ENCODE measurements around the gene PSMA5. TPM values are rescaled to one million over a fixed set of nuclear protein-coding genes. Genes with fewer than 3 reads are reported as not detected.
A peak's percentile ranks its signal among the peaks of the same experiment; 100 is the strongest.

The PSMA5 gene
- total and polyA plus RNA-seq, 2 of the 13 experiments (the other 11 are each of a cell fraction or from before 2014, with no cell fraction given): 140 to 169 TPM

DNA sequence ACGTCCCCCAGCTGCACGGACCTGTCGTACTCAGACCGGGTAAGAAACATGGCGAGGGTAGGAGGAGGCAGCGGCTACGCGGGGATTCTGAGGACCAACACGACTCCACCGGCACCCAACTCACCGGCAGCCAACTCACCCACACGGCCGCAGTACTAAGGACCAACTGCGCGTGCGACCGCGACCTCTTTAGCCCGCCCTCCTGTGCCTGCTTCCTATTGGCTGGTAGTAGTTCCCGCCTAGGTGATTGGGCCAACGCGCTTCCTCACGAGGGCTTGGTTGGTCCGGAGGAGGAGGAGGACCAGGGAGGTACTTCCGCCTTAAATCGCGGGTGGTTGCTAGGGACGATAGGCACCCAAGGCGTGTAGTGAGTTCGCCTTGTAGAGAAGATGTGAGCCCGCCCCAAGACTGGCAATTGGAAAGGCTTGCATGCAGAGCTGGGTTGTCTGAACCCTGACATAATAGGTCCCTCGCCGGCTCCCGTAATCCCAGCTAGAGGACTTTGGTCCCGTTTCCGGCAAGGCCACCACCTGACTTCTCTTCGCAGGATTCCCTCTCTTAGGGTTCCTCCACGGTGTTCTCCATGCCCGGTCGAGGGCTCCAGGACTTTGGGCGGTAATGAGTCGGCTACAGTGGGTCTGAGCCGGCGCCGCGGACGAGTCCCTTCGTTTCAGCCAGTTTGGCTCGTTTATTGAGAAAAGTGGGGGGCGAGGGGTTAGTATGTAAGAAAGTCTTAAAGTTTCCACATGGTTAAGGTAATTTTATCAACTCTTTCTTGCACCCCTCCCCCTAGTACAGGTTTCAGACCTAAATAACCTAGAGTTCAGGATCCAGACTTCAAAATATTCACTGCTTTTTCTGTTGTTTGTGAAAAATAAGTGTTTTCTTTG lies at the start of gene PSMA5 (continued):
- 0 out of 2 replicates have a peak, but pooled peaks have one; percentile 46 for TF ChIP-seq ZNF580 (CRISPR knock-in tag; IDR thresholded peaks at IDR 0.05; ENCODE audit: borderline replicate concordance, low read depth)
- TF ChIP-seq FOXA1 (IDR thresholded peaks at IDR 0.05): no peak
- no peak for TF ChIP-seq FOXA1 (CRISPR knock-in tag; IDR thresholded peaks at IDR 0.05)
- no peak for TF ChIP-seq CBX2 (IDR thresholded peaks at IDR 0.05; ENCODE audit: low read depth, low read length)
- TF ChIP-seq CBX2 (CRISPR knock-in tag; IDR thresholded peaks at IDR 0.05; ENCODE audit: low read depth): no peak
- no peak for TF ChIP-seq ZNF34 (CRISPR knock-in tag; IDR thresholded peaks at IDR 0.05; ENCODE audit: borderline replicate concordance)
- TF ChIP-seq KDM2A (CRISPR knock-in tag; IDR thresholded peaks at IDR 0.05; ENCODE audit: borderline replicate concordance, low read depth): peak; percentile 43; the same call in 1 of the 2 replicates
- no peak; the same call in none of the 2 replicates for TF ChIP-seq RXRA (CRISPR knock-in tag; IDR thresholded peaks at IDR 0.05)
- no peak for TF ChIP-seq ZNF234 (CRISPR knock-in tag; conservative IDR thresholded peaks at IDR 0.05)
- TF ChIP-seq DMTF1 (CRISPR knock-in tag; IDR thresholded peaks at IDR 0.05): no peak
- no peak for TF ChIP-seq NR2F1 (CRISPR knock-in tag; IDR thresholded peaks at IDR 0.05)
- TF ChIP-seq ZZZ3 (CRISPR knock-in tag; IDR thresholded peaks at IDR 0.05; ENCODE audit: borderline replicate concordance): no peak; the same call in 1 of the 2 replicates
- TF ChIP-seq, protein P1, sequence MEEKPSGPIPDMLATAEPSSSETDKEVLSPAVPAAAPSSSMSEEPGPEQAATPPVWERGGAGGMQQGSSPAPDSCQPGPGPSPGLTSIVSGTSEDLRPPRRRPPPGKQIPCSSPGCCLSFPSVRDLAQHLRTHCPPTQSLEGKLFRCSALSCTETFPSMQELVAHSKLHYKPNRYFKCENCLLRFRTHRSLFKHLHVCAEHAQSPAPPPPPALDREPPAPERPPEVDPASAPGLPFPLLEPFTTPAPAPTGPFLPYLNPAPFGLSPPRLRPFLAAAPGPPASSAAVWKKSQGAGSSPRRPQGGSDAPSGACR (CRISPR knock-in tag; IDR thresholded peaks at IDR 0.05): no peak
- no peak; a peak in 1 of 4 replicates for TF ChIP-seq EP300 (IDR thresholded peaks at IDR 0.05; ENCODE audit: low read depth in 2 of 2, low read length in 2 of 2)
- TF ChIP-seq EP300 (CRISPR knock-in tag; IDR thresholded peaks at IDR 0.05; ENCODE audit: borderline replicate concordance): peak; percentile 44; the same call in 1 of the 2 replicates
- peak; percentile 93 for TF ChIP-seq GABPB1 (CRISPR knock-in tag; IDR thresholded peaks at IDR 0.05)
- TF ChIP-seq MED13 (CRISPR knock-in tag; IDR thresholded peaks at IDR 0.05): peak; percentile 40; the same call in 1 of the 2 replicates
- TF ChIP-seq TCF12 (IDR thresholded peaks at IDR 0.05): no peak
- 0 out of 2 replicates have a peak, but pooled peaks have one; percentile 46 for TF ChIP-seq TCF12 (CRISPR knock-in tag; IDR thresholded peaks at IDR 0.05)
- TF ChIP-seq, protein P2, sequence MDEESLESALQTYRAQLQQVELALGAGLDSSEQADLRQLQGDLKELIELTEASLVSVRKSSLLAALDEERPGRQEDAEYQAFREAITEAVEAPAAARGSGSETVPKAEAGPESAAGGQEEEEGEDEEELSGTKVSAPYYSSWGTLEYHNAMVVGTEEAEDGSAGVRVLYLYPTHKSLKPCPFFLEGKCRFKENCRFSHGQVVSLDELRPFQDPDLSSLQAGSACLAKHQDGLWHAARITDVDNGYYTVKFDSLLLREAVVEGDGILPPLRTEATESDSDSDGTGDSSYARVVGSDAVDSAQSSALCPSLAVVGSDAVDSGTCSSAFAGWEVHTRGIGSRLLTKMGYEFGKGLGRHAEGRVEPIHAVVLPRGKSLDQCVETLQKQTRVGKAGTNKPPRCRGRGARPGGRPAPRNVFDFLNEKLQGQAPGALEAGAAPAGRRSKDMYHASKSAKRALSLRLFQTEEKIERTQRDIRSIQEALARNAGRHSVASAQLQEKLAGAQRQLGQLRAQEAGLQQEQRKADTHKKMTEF (CRISPR knock-in tag; IDR thresholded peaks at IDR 0.05): peak; percentile 85
- TF ChIP-seq SRSF4 (IDR thresholded peaks at IDR 0.05; ENCODE audit: low read depth, low read length, poor library complexity, severe bottlenecking): no peak
- no peak for TF ChIP-seq ARNTL (CRISPR knock-in tag; IDR thresholded peaks at IDR 0.05)
- TF ChIP-seq ZNF782 (CRISPR knock-in tag; IDR thresholded peaks at IDR 0.05; ENCODE audit: borderline replicate concordance): 0 out of 2 replicates have a peak, but pooled peaks have one; percentile 9
- no peak for TF ChIP-seq ZNF598 (CRISPR knock-in tag; IDR thresholded peaks at IDR 0.05; ENCODE audit: borderline replicate concordance)
- no peak for TF ChIP-seq KDM6A (CRISPR knock-in tag; IDR thresholded peaks at IDR 0.05; ENCODE audit: low read depth)
- TF ChIP-seq ELF4 (CRISPR knock-in tag; IDR thresholded peaks at IDR 0.05; ENCODE audit: borderline replicate concordance): peak; percentile 89; the same call in 1 of the 2 replicates
